ENCODE data around the gene GPC6. TPM values are rescaled to one million over a fixed set of nuclear protein-coding genes. Genes with fewer than 3 reads are reported as not detected.

The GPC6 gene
- polyA plus RNA-seq, 4 donors, result 47.9 to 66.1 (median 61.3) TPM

- no peak for DNase-seq (ENCODE audit: low read depth in 4 of 4, low spot score in 2 of 4)
Measured at GRCh38 chr13:94454334-94454733, 1227.7 kb downstream of the GPC6 start.

GRCh38 chr13:94454906-94455305, 1228.3 kb downstream of the GPC6 start:
- no peak for DNase-seq (ENCODE audit: low read depth in 4 of 4, low spot score in 2 of 4)

- no peak for DNase-seq (ENCODE audit: low read depth in 4 of 4, low spot score in 2 of 4)
Measured at GRCh38 chr13:94455414-94455813, 1228.8 kb downstream of the GPC6 start.
